OCI-LY3 (cell line): Measurements from ENCODE around the gene WIPF3.

Experiments used
- H2AFZ ChIP-seq: fragments of 200-600, 300-600 bp; shearing (Covaris generic); 2 replicates; pipeline ENCODE4 v1.6.0; 2014; ENCODE audit warnings: antibody characterized with exemption, low read depth, low read length
- H3K27ac ChIP-seq: fragments of 200-600, 300-600 bp; sonication (generic); 2 replicates; pipeline ENCODE4 v1.5.1; 2014; ENCODE audit warnings: mild to moderate bottlenecking, low read length, moderate library complexity, mixed read lengths
- H3K27me3 ChIP-seq: fragments of 200-600, 300-600 bp; sonication (generic); 2 replicates; pipeline ENCODE4 v1.6.1; 2014; ENCODE audit warnings: low read depth, low read length, mixed read lengths
- H3K36me3 ChIP-seq: fragments of 200-600, 300-600 bp; sonication (generic); replicated peaks from 2 replicates; pipeline ENCODE3; 2014; ENCODE audit warnings: low read depth, low read length, mixed read lengths
- H3K4me1 ChIP-seq: fragments of 300-600, 200-600 bp; sonication (generic); 2 replicates; pipeline ENCODE4 v1.6.1; 2014; ENCODE audit warnings: low read length, mixed read lengths
- H3K4me2 ChIP-seq: fragments of 200-600, 300-600 bp; sonication (generic); 2 replicates; pipeline ENCODE4 v1.6.1; 2014; ENCODE audit warnings: low read length, mixed read lengths
- H3K4me3 ChIP-seq: fragments of 300-600, 200-600 bp; sonication (generic); 2 replicates; pipeline ENCODE4 v1.5.1; 2014; ENCODE audit warnings: antibody characterized with exemption, mild to moderate bottlenecking, low read length, moderate library complexity
- H3K79me2 ChIP-seq: fragments of 300-600, 200-600 bp; shearing (Covaris generic); 2 replicates; pipeline ENCODE4 v1.6.1; 2014; ENCODE audit warnings: mild to moderate bottlenecking, low read length, mixed read lengths
- H3K9ac ChIP-seq: fragments of 300-600, 200-600 bp; shearing (Covaris generic); 2 replicates; pipeline ENCODE4 v1.6.0; 2014; ENCODE audit warnings: mild to moderate bottlenecking, low read length, moderate library complexity
- H3K9me3 ChIP-seq: fragments of 200-600, 300-600 bp; shearing (Covaris generic); 2 replicates; pipeline ENCODE4 v1.6.1; 2014; ENCODE audit warnings: low read length, mixed read lengths; ENCODE audit not compliant: insufficient read depth
- H4K20me1 ChIP-seq: fragments of 200-600, 300-600 bp; sonication (generic); 2 replicates; pipeline ENCODE4 v1.6.1; 2016; ENCODE audit warnings: low read length, mixed read lengths; ENCODE audit not compliant: insufficient read depth
- EZH2phosphoT487 ChIP-seq: fragments of 200-600 bp; shearing (Covaris generic); IDR thresholded peaks from 2 replicates; pipeline ENCODE4 v1.6.1; 2018; ENCODE audit warnings: antibody characterized with exemption, mixed run types, low read depth
- TF ChIP-seq, protein P1 (sequence below): fragments of 200-600, 300-600 bp; sonication (generic); IDR thresholded peaks from 2 replicates; pipeline ENCODE4 v1.5.1; 2014; ENCODE audit warnings: antibody characterized with exemption, low read length, low read depth

The WIPF3 gene

DNA sequence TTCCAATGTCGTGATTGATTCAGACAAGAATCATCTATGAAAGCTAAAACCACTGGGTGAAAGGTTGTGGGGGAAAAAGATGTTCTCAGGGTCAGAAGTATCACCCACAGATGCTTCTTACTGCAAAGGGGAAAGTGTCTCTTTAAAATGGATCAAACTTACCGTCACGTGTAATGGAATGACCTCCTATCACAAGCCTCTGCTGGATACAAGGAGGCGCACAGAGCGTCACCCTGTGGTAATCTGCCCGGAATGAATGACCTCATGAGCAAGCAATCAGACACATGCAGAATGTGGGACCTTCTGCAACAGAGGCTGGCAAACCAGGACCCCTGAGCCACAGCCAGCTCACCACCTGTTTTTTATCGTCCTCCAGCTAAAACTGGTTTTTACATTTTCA, 33.0 kb downstream of the WIPF3 start:
- Histone ChIP-seq H3K4me1 (no peaks in the 10 kb centered on the region), H3K9ac (no peak overlapping the region), H3K4me2 (no peak overlapping the region), H3K36me3 (no peaks in the 10 kb centered on the region), H4K20me1 (no peaks in the 10 kb centered on the region), H3K9me3 (no peaks in the 10 kb centered on the region), H3K27ac (no peak overlapping the region), H3K27me3 (no peaks in the 10 kb centered on the region), H3K79me2 (no peaks in the 10 kb centered on the region), H2AFZ (no peak overlapping the region), H3K4me3 (no peak overlapping the region)
- no peak for TF ChIP-seq EZH2phosphoT487
- TF ChIP-seq, protein P1, sequence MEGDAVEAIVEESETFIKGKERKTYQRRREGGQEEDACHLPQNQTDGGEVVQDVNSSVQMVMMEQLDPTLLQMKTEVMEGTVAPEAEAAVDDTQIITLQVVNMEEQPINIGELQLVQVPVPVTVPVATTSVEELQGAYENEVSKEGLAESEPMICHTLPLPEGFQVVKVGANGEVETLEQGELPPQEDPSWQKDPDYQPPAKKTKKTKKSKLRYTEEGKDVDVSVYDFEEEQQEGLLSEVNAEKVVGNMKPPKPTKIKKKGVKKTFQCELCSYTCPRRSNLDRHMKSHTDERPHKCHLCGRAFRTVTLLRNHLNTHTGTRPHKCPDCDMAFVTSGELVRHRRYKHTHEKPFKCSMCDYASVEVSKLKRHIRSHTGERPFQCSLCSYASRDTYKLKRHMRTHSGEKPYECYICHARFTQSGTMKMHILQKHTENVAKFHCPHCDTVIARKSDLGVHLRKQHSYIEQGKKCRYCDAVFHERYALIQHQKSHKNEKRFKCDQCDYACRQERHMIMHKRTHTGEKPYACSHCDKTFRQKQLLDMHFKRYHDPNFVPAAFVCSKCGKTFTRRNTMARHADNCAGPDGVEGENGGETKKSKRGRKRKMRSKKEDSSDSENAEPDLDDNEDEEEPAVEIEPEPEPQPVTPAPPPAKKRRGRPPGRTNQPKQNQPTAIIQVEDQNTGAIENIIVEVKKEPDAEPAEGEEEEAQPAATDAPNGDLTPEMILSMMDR = no peak

DNA sequence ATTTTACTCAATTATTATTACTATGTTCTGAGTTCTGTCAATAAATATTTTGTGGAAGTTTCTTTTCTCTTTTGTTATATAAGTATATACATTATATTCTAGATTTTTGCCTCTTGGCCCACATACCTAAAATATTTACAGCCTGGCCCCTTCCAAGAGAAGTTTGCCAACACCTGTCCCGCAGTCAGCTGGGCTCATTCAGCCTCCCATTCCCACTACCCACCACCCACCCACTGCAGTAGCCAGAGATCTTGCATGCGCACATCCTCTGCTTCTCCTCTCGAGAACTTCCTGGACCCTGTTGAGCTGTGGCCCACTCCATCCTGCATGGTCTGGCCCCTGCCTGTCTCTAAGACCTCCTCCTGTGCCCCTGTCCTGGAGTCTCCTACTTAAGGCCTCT, 33.6 kb downstream of the WIPF3 start:
- no peak overlapping the region for H3K27ac ChIP-seq
- no peaks in the 10 kb centered on the region for H3K27me3 ChIP-seq
- no peak overlapping the region for H3K4me3 ChIP-seq
- H3K9ac ChIP-seq = no peak overlapping the region
- no peaks in the 10 kb centered on the region for H3K79me2 ChIP-seq
- TF ChIP-seq, protein P1 = no peak
- TF ChIP-seq EZH2phosphoT487 = no peak
- H3K36me3 ChIP-seq = no peaks in the 10 kb centered on the region
- H4K20me1 ChIP-seq = no peaks in the 10 kb centered on the region
- no peak overlapping the region for H3K4me2 ChIP-seq
- no peaks in the 10 kb centered on the region for H3K9me3 ChIP-seq
- H3K4me1 ChIP-seq = no peaks in the 10 kb centered on the region
- H2AFZ ChIP-seq = no peak overlapping the region

DNA sequence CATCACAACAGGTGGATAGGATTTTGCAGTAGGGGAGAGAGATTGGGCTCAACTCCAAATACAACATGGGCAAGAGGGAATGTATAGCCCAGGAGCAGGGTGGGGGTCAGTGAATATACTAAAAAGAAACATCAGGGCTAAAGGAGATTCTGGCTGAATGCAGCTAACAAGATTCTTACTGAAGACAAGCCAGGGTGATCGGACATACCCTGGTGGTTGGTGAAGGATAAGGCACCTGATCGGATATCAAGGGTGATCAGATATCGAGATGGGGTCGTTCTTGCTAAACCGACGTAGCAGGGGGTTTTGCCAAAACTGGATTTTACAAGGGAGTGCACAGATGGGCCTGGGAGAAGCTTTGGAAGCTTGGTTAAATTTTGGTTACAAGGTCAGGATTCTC, 34.4 kb downstream of the WIPF3 start:
- TF ChIP-seq EZH2phosphoT487 = no peak
- TF ChIP-seq, protein P1 = no peak
- H3K27ac ChIP-seq = no peak overlapping the region
- no peaks in the 10 kb centered on the region for H3K36me3 ChIP-seq
- H3K9ac ChIP-seq = no peak overlapping the region
- H3K9me3 ChIP-seq = no peaks in the 10 kb centered on the region
- no peaks in the 10 kb centered on the region for H3K79me2 ChIP-seq
- no peaks in the 10 kb centered on the region for H3K4me1 ChIP-seq
- no peaks in the 10 kb centered on the region for H4K20me1 ChIP-seq
- no peak overlapping the region for H3K4me2 ChIP-seq
- no peak overlapping the region for H3K4me3 ChIP-seq
- 0 out of 2 replicates have a peak, but pooled peaks cover 5% of the 10 kb centered on the region for H3K27me3 ChIP-seq
- H2AFZ ChIP-seq = no peak overlapping the region

DNA sequence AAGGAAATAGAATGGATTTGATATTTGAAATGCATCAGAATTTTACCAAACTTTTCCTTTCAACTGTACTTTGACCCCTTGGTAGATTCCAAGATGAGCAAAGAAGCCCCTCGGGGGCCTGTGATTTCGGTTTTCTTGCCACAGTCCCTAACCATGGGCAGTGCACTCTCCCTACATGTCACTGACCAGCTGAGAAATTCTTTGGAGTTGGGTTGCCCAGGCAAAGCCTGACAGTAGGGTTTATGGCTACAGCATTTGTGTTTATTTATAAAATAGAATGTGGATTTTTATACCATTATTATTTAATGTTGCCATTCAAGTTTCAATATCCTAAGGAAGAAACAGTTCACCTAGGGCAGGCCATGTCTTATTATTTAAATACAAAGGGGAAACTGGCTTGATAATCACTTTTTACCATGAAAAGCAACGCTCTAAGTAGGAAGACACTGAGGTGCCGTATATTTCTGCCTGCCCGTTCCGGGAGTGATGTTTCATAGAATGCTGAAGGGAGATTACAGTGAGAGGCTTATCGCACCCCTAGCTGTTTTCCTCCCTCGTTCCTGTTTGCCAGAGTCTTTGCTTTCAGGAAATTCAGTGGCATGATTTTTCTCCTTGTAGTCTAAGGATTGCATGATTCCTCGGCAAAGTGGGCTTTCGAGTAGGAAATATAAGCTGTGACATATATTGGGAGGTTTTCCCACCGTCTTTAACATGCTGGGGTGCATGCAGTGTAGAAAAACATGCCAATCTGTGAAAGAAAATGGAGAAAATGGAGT, 35.8 kb downstream of the WIPF3 start:
- no peak overlapping the region for H2AFZ ChIP-seq
- TF ChIP-seq, protein P1 = no peak
- TF ChIP-seq EZH2phosphoT487 = no peak

More for the DNA sequence above, 35.8 kb downstream of the WIPF3 start:
- Histone ChIP-seq H3K4me3 (no peak overlapping the region), H3K36me3 (no peaks in the 10 kb centered on the region), H3K9me3 (no peaks in the 10 kb centered on the region), H3K79me2 (no peaks in the 10 kb centered on the region), H3K4me2 (no peak overlapping the region), H4K20me1 (no peaks in the 10 kb centered on the region), H3K4me1 (no peaks in the 10 kb centered on the region), H3K27ac (no peak overlapping the region), H3K27me3 (peaks cover 9% of the 10 kb centered on the region; the same call in 1 of the 2 replicates), H3K9ac (no peak overlapping the region)
